K562 (cell line): ENCODE results near the gene TRABD. TPM values are rescaled to one million over a fixed set of nuclear protein-coding genes. Genes with fewer than 3 reads are reported as not detected.

ENCODE experiments used
- ATAC-seq: fragments of 200-7000 bp; cut with Tn5 transposase; 3 replicates; pipeline ENCODE4 v1.9.1; 2020; ENCODE audit warnings: moderate library complexity
- BruUV-seq: library from RNA; stranded (reverse); fragments of 400-500 nt; replicated peaks from 2 replicates; lab custom pipeline; 2021; lab: Mats Ljungman, UMichigan
- CTCF ChIA-PET: fragments of 300-600 bp; formaldehyde crosslinking; extraction: SDS; loops from one replicate; lab custom pipeline; 2021; ENCODE audit warnings: low intra/inter-chr PET ratio; lab: Yijun Ruan, JAX
- POLR2A ChIA-PET: fragments of 300-600, 350-650 bp; sonication (Branson Sonifier 250); formaldehyde crosslinking; extraction: SDS; loops from one replicate; lab custom pipeline; 2021; ENCODE audit warnings: antibody characterized with exemption, inconsistent platforms; lab: Yijun Ruan, JAX
- DNase-seq, 4 experiments: peaks; one replicate each; pipeline versions ENCODE4 v3.0.0 to v3.0.0-alpha.2; 2011 to 2018; ENCODE audit warnings: low spot score in 3 of 4, mixed read lengths in 3 of 4; ENCODE audit errors: extremely low read depth in 1 of 4
- FAIRE-seq: peaks from 2 replicates; lab custom pipeline; 2011; peaks lifted over from hg19 to GRCh38; lab: Jason Lieb, UNC
- H2AFZ ChIP-seq: 2 replicates; pipeline ENCODE4 v1.6.0; 2011; ENCODE audit warnings: low read depth, low read length, control low read depth, inconsistent platforms
- H3K27ac ChIP-seq: fragments of 200-600 bp; 3 replicates; pipeline ENCODE4 v1.8.0; 2011; ENCODE audit warnings: low read depth, mild to moderate bottlenecking, control low read depth, inconsistent platforms, low read length, moderate library complexity, mixed read lengths; ENCODE audit errors: extremely low read depth
- H3K27me3 ChIP-seq, 2 experiments: fragments of 300-600 bp in 1 of 2; 2 replicates in 1 of 2; 3 replicates in 1 of 2; pipeline versions ENCODE4 v1.6.0 to v1.8.0; 2011; ENCODE audit warnings: inconsistent platforms in 2 of 2, low read length in 2 of 2, mild to moderate bottlenecking in 1 of 2, mixed read lengths in 1 of 2, moderate library complexity in 1 of 2; ENCODE audit not compliant: control insufficient read depth in 2 of 2, insufficient read depth in 2 of 2
- H3K36me3 ChIP-seq: fragments of 300-600 bp; 3 replicates; pipeline ENCODE4 v1.8.0; 2011; ENCODE audit warnings: mild to moderate bottlenecking, low read length, inconsistent platforms; ENCODE audit not compliant: control insufficient read depth, insufficient read depth
- H3K4me1 ChIP-seq, 2 experiments: fragments of 200-600 bp in 1 of 2; replicated peaks in 1 of 2; 2 replicates in 1 of 2; 3 replicates in 1 of 2; pipeline versions ENCODE4 v1.5.1 to v1.8.0; 2011; ENCODE audit warnings: inconsistent platforms in 2 of 2, low read length in 2 of 2, mild to moderate bottlenecking in 1 of 2, mixed read lengths in 1 of 2, moderate library complexity in 1 of 2; ENCODE audit not compliant: control insufficient read depth in 2 of 2, insufficient read depth in 2 of 2
- H3K4me2 ChIP-seq: 2 replicates; pipeline ENCODE4 v1.6.1; 2011; ENCODE audit warnings: low read length, control low read depth, inconsistent platforms, mixed read lengths; ENCODE audit not compliant: insufficient read depth
- H3K4me3 ChIP-seq: fragments of 200-600 bp; sonication (generic), shearing (Covaris generic); 2 replicates; pipeline ENCODE4 v1.5.1; 2016; ENCODE audit warnings: control low read depth, inconsistent platforms
- H3K79me2 ChIP-seq: fragments of 200-600 bp; 3 replicates; pipeline ENCODE4 v1.8.0; 2011; ENCODE audit warnings: low read length, inconsistent platforms; ENCODE audit not compliant: control insufficient read depth, insufficient read depth
- H3K9ac ChIP-seq, 2 experiments: 2 replicates each; pipeline versions ENCODE4 v1.6.0 to v1.6.1; 2011; ENCODE audit warnings: low read depth in 2 of 2, low read length in 2 of 2, control low read depth in 1 of 2, inconsistent platforms in 1 of 2, mild to moderate bottlenecking in 1 of 2, mixed read lengths in 1 of 2; ENCODE audit not compliant: insufficient read depth in 1 of 2
- H3K9me1 ChIP-seq: one replicate; pipeline ENCODE4 v1.6.0; 2011; ENCODE audit warnings: inconsistent platforms, mild to moderate bottlenecking, low read length, moderate library complexity; ENCODE audit not compliant: control insufficient read depth, insufficient read depth
- H3K9me3 ChIP-seq: replicated peaks from 2 replicates; pipeline ENCODE4 v1.5.1; 2011; ENCODE audit warnings: low read depth, low read length, inconsistent platforms; ENCODE audit not compliant: control insufficient read depth, insufficient read depth
- H4K20me1 ChIP-seq: replicated peaks from 2 replicates; pipeline ENCODE4 v1.6.1; 2011; ENCODE audit warnings: low read length, inconsistent platforms, mixed read lengths; ENCODE audit not compliant: control insufficient read depth, insufficient read depth
- CEBPB ChIP-seq: fragments of 450-650 bp; IDR thresholded peaks from 2 replicates; pipeline ENCODE4 v1.6.1; 2016; ENCODE audit warnings: missing genetic modification characterization, missing compliant biosample characterization
- CEBPG ChIP-seq, 3 experiments: fragments of 200-800 bp in 1 of 3; sonication (Bioruptor generic) in 1 of 3; sonication (generic) in 1 of 3; formaldehyde crosslinking in 1 of 3; IDR thresholded peaks in 2 of 3; conservative IDR thresholded peaks in 1 of 3; 2 replicates each; pipeline versions ENCODE4 v1.6.1 to v1.8.0; 2016 to 2022; ENCODE audit warnings: missing compliant biosample characterization in 2 of 3, missing genetic modification characterization in 2 of 3, mild to moderate bottlenecking in 1 of 3, missing genetic modification reagents in 1 of 3
- FOXJ2 ChIP-seq: fragments of 200-800 bp; sonication (Bioruptor generic); IDR thresholded peaks from 2 replicates; pipeline ENCODE4 v1.6.1; 2016; ENCODE audit warnings: missing genetic modification characterization, missing compliant biosample characterization
- NFE2 ChIP-seq: IDR thresholded peaks from 2 replicates; pipeline ENCODE4 v1.6.1; 2014; ENCODE audit warnings: antibody characterized with exemption, low read depth
- SMAD2 ChIP-seq: fragments of 150-350 bp; IDR thresholded peaks from 2 replicates; pipeline ENCODE4 v1.6.1; 2014; ENCODE audit warnings: low read depth, mild to moderate bottlenecking, low read length
- ZNF830 ChIP-seq: fragments of 250-450 bp; sonication (Bioruptor Pico); IDR thresholded peaks from 2 replicates; pipeline ENCODE4 v1.5.0; 2021; ENCODE audit warnings: mild to moderate bottlenecking
- WGBS: fragments of 100-300 bp; shearing (Covaris generic); methylation state at CpG from one replicate; pipeline ENCODE4 v1.1.6; 2016; ENCODE audit warnings: low coverage, mixed read lengths; ENCODE audit not compliant: insufficient coverage; ENCODE audit errors: missing lambda C conversion rate; 5-methylcytosine and 5-hydroxymethylcytosine counted together
- in situ Hi-C: fragments of 300-500 bp; cut with MboI; formaldehyde crosslinking; loops from 4 replicates; pipeline ENCODE4 v1.15.0; 2018; ENCODE audit warnings: inconsistent platforms, mixed read lengths
- intact Hi-C: fragments of 100-400 bp; cut with micrococcal nuclease; formaldehyde crosslinking; loops from 2 replicates; pipeline ENCODE4 v1.14.2; 2022
- polyA plus RNA-seq, 8 experiments: library from polyadenylated mRNA; depleted of rRNA in 4 of 8; stranded (reverse) in 5 of 8; unstranded in 3 of 8; fragments of >200 nt; fragmentation: Nextera tagmentation in 2 of 8; fragmentation: Illumina TruSeq in 1 of 8; extraction: Ambion mirVana in 2 of 8; extraction: Trizol in 1 of 8; gene quantifications; 2 replicates each; pipeline versions ENCODE4 v1.2.1 to v1.2.3, GENCODE V29; 2011 to 2014; ENCODE audit warnings: inconsistent platforms in 1 of 8, missing spikeins in 1 of 8
- total RNA-seq, 7 experiments: library from RNA; depleted of rRNA in 6 of 7; stranded (reverse); fragments of >200 nt in 6 of 7; fragmentation: Illumina TruSeq in 2 of 7; extraction: Trizol in 2 of 7; gene quantifications; 2 replicates each; pipeline versions ENCODE4 v1.2.1 to v1.2.3, GENCODE V29; 2011 to 2021; ENCODE audit warnings: low replicate concordance in 1 of 7

The TRABD gene
- total and polyA plus RNA-seq, 9 of the 15 experiments (the other 6 are each of a cell fraction or from before 2014, with no cell fraction given), result 0.08 to 62.9 (median 14.0) TPM

GRCh38 chr22:50140615-50141014, 45.1 kb upstream of the TRABD start:
- no peak for DNase-seq
- no peaks in the 10 kb centered on the region for H3K36me3 ChIP-seq
- H3K4me2 ChIP-seq, result no peak overlapping the region
- no peak overlapping the region for H2AFZ ChIP-seq
- no peak overlapping the region for H3K4me3 ChIP-seq
- H3K27ac ChIP-seq, result no peak overlapping the region
- ChIA-PET POLR2A (interaction anchor here (1.5 kb wide), 1 partner anchor 22 kb away, joined by 3 read pairs; no protein-coding TSS in a partner anchor), CTCF (no interaction called here)
- H3K79me2 ChIP-seq, result no peaks in the 10 kb centered on the region
- no peak for ATAC-seq
- no peaks in the 10 kb centered on the region for H3K9me3 ChIP-seq
- peaks cover 9 to 11% of the 10 kb centered on the region in 2 experiments; a peak in 4 of 5 replicates for H3K4me1 ChIP-seq
- WGBS, result 14% methylated on average over 3 of the region's 3 CpGs
- no peak overlapping the region for H3K9ac ChIP-seq
- H3K9me1 ChIP-seq, result no peaks in the 10 kb centered on the region
- no peak for FAIRE-seq
- no peaks in the 10 kb centered on the region for H3K27me3 ChIP-seq
- TF ChIP-seq NFE2 (no peak), FOXJ2 (tag) (no peak), CEBPG (CRISPR knock-in tag; IDR thresholded peaks at IDR 0.05) (peak; percentile 46; the same call in 1 of the 2 replicates), CEBPG (tag; conservative IDR thresholded peaks at IDR 0.05 in 1 of 2, IDR thresholded peaks at IDR 0.05 in 1 of 2) (peak; percentile 59 to 63; a peak in 3 of 4 replicates), ZNF830 (CRISPR knock-in tag) (no peak), CEBPB (peak; percentile 95), SMAD2 (no peak)
- H4K20me1 ChIP-seq, result no peaks in the 10 kb centered on the region
- intact Hi-C loops (loop anchor here (10.0 kb wide), 1 partner anchor 204 kb away; the partner anchor contains the start of gene PPP6R2), in situ Hi-C loops (loop anchor here (5.0 kb wide), 1 partner anchor 72 kb away; no protein-coding TSS in a partner anchor)
- no TSS peak for BruUV-seq
